WERI-Rb-1 (cell line): ENCODE measurements around the gene ZFP3.

Experiments used
- DNase-seq: peaks from one replicate; pipeline ENCODE4 v3.0.0-alpha.2; 2020
- H3K27ac ChIP-seq: fragments of 250-450 bp; sonication (Bioruptor Pico); 2 replicates; pipeline ENCODE4 v1.5.1; 2020; ENCODE audit warnings: mild to moderate bottlenecking, moderate library complexity
- H3K27me3 ChIP-seq: fragments of 250-450 bp; sonication (Bioruptor Pico); 2 replicates; pipeline ENCODE4 v1.5.1; 2021; ENCODE audit warnings: mild to moderate bottlenecking, low read depth, moderate library complexity; ENCODE audit not compliant: insufficient read depth, severe bottlenecking
- H3K36me3 ChIP-seq: fragments of 250-450 bp; sonication (Bioruptor Pico); 2 replicates; pipeline ENCODE4 v1.5.1; 2020; ENCODE audit warnings: mild to moderate bottlenecking, moderate library complexity
- H3K4me3 ChIP-seq: 2 replicates; pipeline ENCODE4 v1.5.1; 2011; ENCODE audit warnings: low read depth, mild to moderate bottlenecking, control low read depth, low read length
- H3K9me3 ChIP-seq: fragments of 250-450 bp; sonication (Bioruptor Pico); 2 replicates; pipeline ENCODE4 v1.5.1; 2021; ENCODE audit warnings: mild to moderate bottlenecking, moderate library complexity; ENCODE audit not compliant: severe bottlenecking
- TF ChIP-seq, protein P1 (sequence below): IDR thresholded peaks from 2 replicates; pipeline ENCODE4 v1.5.1; 2011; ENCODE audit warnings: low read depth, mild to moderate bottlenecking, control low read depth, inconsistent platforms, low read length

The ZFP3 gene

DNA sequence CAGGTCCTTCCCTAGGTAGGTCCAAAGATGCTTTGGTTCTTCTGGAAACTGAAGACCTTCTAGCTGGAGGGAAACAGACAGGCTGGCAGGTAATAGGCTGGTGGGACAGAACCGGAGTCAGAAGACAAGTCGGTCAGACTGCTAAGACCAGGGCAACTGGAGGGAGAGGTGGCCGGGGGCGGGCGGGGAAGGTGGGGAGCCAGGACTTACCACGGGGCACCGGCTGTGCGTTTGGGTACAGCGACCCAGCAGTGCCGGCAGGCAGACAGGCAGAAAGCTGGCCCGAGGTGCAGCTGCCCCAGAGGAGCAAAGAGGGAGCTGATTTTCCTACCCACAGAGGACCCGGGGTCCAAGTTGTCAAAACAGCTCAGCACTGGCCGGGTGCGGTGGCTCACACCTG is 43.6 kb upstream of the ZFP3 start:
- TF ChIP-seq, protein P1, sequence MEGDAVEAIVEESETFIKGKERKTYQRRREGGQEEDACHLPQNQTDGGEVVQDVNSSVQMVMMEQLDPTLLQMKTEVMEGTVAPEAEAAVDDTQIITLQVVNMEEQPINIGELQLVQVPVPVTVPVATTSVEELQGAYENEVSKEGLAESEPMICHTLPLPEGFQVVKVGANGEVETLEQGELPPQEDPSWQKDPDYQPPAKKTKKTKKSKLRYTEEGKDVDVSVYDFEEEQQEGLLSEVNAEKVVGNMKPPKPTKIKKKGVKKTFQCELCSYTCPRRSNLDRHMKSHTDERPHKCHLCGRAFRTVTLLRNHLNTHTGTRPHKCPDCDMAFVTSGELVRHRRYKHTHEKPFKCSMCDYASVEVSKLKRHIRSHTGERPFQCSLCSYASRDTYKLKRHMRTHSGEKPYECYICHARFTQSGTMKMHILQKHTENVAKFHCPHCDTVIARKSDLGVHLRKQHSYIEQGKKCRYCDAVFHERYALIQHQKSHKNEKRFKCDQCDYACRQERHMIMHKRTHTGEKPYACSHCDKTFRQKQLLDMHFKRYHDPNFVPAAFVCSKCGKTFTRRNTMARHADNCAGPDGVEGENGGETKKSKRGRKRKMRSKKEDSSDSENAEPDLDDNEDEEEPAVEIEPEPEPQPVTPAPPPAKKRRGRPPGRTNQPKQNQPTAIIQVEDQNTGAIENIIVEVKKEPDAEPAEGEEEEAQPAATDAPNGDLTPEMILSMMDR = no peak
- no peak for DNase-seq
- Histone ChIP-seq H3K9me3 (no peaks in the 10 kb centered on the region), H3K36me3 (no peaks in the 10 kb centered on the region), H3K27me3 (no peaks in the 10 kb centered on the region), H3K27ac (no peak overlapping the region), H3K4me3 (no peak overlapping the region)

DNA sequence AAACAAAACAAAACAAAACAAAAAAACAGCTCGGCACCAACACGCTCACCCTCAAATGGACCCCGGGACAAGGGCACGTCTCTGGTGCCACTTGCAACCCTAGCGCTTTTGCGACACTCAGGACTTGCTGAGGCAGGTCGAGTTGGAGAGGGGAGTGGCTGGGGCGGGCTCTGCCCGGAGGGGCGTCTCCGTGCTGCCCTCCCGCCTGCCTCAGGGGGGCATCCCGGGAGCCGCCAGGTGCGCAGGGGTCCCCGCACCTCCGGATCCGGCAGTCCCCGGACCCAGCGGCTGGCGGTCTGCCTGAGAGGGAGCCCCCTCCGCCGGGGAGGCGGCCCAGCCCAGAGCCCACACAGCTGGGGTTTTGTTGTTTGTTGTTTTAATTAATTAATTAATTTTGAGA is 43.0 kb upstream of the ZFP3 start, which contains the start of gene SLC52A1:
SLC52A1 (minus strand) TSS at position 112 of the 400 bp plus-strand sequence. CDS start 820 bp downstream, outside the sequence.
- no peak within 1 kb of the TSS for H3K27ac ChIP-seq
- no peaks in the 10 kb centered on the region for H3K9me3 ChIP-seq
- DNase-seq = no peak
- no peak within 1 kb of the TSS for H3K4me3 ChIP-seq
- no peaks in the 10 kb centered on the region for H3K27me3 ChIP-seq
- H3K36me3 ChIP-seq = no peaks in the 10 kb centered on the region
- TF ChIP-seq, protein P1 = no peak

DNA sequence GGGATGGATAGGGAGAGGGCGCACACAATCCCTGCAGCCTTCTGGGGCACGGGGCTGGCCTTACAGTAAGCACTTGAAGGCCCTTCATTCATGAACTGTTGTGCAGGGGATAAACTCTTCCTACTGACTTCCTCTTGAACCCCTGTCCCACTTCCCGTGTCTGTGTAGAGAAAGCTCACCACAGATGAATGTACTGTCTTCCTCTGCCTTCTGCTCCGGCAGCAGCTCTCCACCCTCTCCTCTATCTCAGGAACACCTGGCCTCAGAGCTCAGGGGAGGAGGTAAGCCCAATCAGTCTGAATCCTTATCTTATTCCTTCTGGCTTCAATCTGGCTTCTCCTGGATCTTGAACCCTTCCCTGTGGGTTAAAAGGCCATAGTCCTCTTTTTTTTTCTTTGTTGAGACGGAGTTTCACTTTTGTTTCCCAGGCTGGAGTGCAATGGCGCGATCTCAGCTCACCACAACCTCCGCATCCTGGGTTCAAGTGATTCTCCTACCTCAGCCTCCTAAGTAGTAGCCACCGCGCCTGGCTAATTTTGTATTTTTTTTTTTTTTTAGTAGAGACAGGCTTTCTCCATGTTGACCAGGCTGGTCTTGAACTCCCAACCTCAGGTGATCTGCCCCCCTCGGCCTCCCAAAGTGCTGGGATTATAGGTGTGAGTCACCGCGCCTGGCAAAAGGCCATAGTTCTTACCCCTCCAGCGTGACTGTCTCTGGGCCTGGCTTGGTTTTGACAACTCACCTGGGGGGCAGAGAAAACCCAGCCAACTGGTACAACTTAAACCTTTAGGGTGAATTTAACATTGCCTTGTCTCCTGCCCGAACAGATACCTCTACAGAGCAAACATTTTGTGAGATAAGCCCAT is 35.9 kb upstream of the ZFP3 start:
- Histone ChIP-seq H3K36me3 (no peaks in the 10 kb centered on the region), H3K27ac (peak overlapping the region; percentile 34), H3K27me3 (no peaks in the 10 kb centered on the region), H3K9me3 (no peaks in the 10 kb centered on the region), H3K4me3 (no peak overlapping the region)
- TF ChIP-seq, protein P1 = no peak
- no peak for DNase-seq

DNA sequence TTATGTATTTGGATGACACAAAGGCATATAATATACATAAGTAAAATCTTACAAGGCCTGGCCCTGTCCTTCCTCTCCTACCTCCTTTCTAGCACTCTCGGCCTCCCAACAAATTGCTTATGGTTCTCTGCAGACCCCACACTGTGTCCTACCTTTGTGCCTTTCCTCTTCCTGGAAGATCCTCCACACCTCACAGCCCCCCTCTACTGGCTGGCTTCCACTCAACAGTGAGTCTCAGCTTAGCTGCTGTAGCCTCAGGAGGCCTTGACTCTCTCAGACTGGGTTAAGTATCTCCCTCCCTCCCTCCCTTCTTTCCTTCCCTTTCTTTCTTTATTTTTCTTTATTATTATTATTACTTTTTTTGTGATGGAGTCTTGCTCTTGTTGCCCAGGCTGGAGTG is 34.7 kb upstream of the ZFP3 start:
- Histone ChIP-seq H3K36me3 (no peaks in the 10 kb centered on the region), H3K27me3 (no peaks in the 10 kb centered on the region), H3K27ac (no peak overlapping the region), H3K9me3 (no peaks in the 10 kb centered on the region), H3K4me3 (no peak overlapping the region)
- DNase-seq = no peak
- TF ChIP-seq, protein P1 = peak; percentile 18; the same call in 1 of the 2 replicates

DNA sequence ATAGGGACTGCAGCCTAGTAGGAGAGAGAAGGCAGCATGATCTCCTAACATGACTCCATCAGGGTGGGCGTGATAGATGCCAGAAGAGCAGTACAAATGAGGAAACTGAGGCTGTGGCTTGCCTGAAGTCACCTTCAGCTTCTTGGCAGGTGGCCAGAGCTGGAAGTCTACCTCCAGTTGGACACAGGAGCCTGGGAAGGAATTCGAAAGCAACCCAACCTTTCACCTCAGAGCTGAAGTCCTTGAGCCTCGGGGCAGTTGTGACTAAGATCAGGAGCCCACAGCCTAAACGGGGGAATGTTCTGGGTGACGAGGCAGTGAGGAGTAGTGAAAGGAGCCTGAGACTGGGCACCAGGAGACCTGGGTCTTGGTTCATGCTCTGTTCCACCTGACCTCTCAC is 33.6 kb upstream of the ZFP3 start:
- no peaks in the 10 kb centered on the region for H3K27me3 ChIP-seq
- no peaks in the 10 kb centered on the region for H3K36me3 ChIP-seq
- no peak overlapping the region for H3K4me3 ChIP-seq
- TF ChIP-seq, protein P1 = no peak
- no peaks in the 10 kb centered on the region for H3K9me3 ChIP-seq
- DNase-seq = no peak
- no peak overlapping the region for H3K27ac ChIP-seq
